HG03342 (cell line): ENCODE data around the gene PTGDS.
"Not testable (repeated sequence)": the region's sequence is repeated elsewhere in the genome, so short reads cannot be mapped to it uniquely, and the experiment has no call there.

Experiments used
- ATAC-seq: cut with Tn5 transposase; IDR thresholded peaks from one replicate; pipeline ENCODE4 v1.9.1; 2021; ENCODE audit warnings: mild to moderate bottlenecking, moderate library complexity; ENCODE audit not compliant: unreplicated experiment

PTGDS gene

DNA sequence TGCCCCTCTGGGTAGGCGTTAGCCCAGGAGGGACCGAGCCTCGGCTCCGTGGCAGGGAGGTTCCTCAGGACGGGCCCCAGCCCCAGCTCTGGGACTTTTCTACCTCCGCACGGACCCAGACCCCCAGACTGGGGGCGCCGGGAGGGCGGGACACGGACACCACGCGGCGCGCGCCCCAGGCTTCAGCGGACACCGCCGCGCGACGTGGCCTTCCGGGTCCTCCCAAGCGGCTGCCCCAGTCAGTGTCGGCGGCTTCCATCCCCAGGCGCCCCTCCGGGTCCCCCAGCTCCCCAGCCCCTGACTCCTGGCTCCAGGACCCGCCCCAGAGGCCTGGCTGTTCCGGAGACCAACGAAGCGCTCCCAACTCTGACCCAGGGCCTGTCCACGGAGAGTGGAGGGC, 8.5 kb downstream of the PTGDS start:
- ATAC-seq = no peak

- ATAC-seq = no peak
Measured at GRCh38 chr9:136988872-136989271, 11.6 kb downstream of the PTGDS start.

- no peak for ATAC-seq
Measured at GRCh38 chr9:136990242-136990911, 13.1 kb downstream of the PTGDS start.

- ATAC-seq = peak; percentile 78
Measured at GRCh38 chr9:136991993-136992818, 14.9 kb downstream of the PTGDS start, which contains the start of gene PAXX. PAXX (plus strand) TSS chr9:136992422; CDS start chr9:136992444, 22 bp downstream.

DNA sequence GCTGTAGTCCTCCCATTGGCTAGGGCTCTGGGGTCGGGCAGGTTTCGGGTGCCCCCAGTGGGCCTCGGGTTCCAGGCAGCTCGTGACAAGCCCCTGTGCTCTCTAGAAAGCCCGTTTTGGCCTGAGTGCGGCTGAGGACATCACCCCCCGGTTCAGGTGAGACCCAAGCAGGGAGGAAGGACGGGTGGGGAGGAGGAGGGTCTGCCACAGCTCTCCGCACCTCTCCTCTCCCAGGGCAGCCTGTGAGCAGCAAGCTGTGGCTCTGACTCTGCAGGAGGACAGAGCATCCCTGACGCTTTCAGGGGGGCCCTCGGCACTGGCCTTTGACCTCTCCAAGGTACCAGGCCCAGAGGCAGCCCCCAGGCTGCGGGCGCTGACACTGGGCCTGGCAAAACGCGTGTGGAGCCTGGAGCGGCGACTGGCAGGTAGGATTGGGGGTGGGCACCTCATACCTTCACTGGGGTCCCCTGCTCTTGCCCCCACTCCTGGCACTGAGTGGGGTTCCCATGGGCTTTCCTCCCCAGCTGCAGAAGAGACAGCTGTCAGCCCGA, 15.6 kb downstream of the PTGDS start:
- no peak for ATAC-seq

GRCh38 chr9:136994180-136994887, 17.0 kb downstream of the PTGDS start:
- ATAC-seq = no peak

- no peak for ATAC-seq
Measured at GRCh38 chr9:136994888-136995230, 17.6 kb downstream of the PTGDS start.

GRCh38 chr9:136995362-136995761, 18.1 kb downstream of the PTGDS start:
- no peak for ATAC-seq

GRCh38 chr9:136995772-136996311, 18.5 kb downstream of the PTGDS start:
- ATAC-seq = no peak

- ATAC-seq = no peak
Measured at GRCh38 chr9:136996361-136997292, 19.3 kb downstream of the PTGDS start, which contains the start of gene CLIC3. CLIC3 (minus strand) TSS chr9:136996568; CDS start chr9:136996543, 25 bp downstream.

- ATAC-seq = no peak
Measured at GRCh38 chr9:136997371-136997770, 20.1 kb downstream of the PTGDS start.

DNA sequence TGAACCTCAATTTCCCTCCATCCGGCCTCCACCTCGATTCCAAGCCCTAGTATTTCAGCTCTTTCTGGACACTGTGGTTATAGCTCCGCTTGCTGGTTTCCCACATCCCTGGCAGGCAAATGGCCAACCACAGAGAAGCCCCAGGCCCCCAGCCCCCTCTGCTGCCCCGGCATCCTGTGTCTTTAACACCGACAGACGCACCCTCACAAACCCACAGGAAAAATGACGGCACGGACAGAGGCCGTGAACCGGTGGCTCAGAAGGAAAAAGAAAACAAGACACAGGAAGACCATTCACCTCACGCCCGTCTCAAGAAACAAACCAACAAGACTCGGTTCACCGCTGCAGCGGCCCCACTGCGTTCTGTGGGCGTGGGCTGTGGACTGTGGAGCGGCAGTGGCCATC, 20.5 kb downstream of the PTGDS start:
- no peak for ATAC-seq

- ATAC-seq = peak; percentile 69
Measured at GRCh38 chr9:137000177-137000930, 23.1 kb downstream of the PTGDS start.

GRCh38 chr9:137001857-137002645, 24.7 kb downstream of the PTGDS start:
- ATAC-seq = no peak

DNA sequence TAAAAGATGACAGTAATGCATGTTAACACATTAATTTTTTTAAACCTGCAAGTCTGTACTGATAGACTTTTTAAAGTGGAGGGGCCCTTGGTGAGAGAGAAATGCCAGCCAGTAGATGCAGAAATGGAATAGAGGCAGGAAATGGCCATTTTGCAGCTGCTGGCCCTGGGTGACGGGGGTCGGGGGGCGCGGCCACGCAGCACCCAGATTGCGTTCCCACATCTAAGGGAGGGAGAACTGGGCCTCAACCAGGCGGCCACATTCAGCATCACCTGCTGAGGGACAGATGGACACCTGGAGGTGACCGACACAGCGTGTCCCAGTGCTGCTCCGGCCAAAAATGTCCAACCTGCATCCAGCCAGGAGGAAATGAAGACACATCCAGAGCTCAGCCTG, 25.3 kb downstream of the PTGDS start:
- ATAC-seq = no peak

DNA sequence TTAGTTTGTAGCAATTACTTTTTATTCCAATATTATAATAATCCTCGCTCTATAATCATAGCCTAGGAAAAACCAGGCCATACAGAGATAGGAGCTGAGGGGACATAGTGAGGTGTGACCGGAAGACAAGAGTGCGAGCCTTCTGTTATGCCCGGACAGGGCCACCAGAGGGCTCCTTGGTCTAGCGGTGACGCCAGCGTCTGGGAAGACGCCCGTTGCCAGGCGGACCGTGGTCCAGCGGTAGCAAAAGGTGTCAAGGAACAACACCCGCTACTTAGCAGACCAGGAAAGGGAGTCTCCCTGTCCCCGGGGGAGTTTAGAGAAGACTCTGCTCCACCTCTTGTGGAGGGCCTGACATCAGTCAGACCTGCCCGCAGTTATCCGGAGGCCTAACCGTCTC, 27.0 kb downstream of the PTGDS start:
- ATAC-seq = not testable (repeated sequence)

DNA sequence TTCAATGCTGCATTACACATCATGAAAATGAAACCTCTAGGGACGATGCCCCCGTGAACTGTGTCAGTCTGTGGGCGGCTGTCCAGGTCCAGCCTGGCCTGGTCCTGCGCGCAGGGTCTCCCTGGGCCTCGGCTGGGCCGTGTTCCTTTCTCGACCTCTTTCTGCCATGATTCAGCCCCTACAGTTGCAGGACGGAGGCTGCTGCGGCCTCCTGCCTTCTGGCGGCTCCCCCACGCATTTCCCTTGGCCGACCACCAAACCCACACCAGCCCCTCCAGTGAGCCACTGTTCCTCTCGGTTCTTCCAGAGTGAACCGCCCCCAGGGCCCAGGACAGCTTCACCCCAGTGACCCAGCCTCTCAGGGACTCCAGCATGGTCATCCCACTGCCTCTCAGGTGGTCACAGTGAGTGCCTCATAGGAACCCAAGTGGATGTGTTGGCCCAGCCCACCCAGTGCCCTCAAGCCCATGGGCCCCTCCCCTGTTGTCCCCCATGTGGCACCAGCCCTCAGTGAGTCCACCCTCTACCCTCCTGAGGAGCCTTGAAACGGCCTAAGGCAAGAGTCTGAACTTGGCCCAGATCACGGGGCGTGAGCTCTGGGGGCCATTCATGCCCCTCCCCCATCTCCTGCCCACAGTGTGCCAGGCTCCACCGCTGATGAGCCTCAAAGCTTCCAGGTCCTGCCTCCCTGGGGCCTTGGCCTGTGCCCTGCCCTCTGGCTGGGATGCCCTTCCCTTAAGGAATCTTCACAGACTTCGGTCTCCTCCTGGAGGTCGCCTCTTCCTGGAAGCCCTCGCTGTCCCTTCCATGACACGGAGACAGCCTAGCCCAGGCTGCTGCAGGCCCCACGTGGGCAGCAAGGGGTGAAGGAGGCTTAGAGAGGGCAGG, 29.1 kb downstream of the PTGDS start:
- ATAC-seq = no peak
